GM10847 (cell line): ENCODE measurements around the gene ZNF701.

Experiments
- POLR2A ChIP-seq: IDR thresholded peaks from 2 replicates; pipeline ENCODE4 v1.6.1; 2011; ENCODE audit not compliant: insufficient read length; ENCODE audit errors: extremely low read depth

The ZNF701 gene

DNA sequence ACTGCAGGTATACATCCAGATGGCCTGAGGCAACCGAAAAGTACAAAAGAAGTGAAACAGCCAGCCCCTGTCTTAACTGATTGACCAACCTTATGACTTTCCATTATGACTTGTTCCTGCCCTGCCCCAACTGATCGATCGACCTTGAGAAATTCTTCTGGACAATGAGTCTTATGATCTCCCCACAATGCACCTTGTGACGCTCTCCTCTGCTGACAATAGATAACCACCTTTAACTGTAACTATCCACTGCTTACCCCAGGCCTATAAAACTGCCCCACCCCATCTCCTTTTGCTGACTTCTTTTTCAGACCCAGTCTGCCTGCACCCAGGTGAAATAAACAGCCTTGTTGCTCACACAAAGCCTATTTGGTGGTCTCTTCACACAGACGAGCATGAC lies 56.8 kb downstream of the ZNF701 start:
- no peak for TF ChIP-seq POLR2A

DNA sequence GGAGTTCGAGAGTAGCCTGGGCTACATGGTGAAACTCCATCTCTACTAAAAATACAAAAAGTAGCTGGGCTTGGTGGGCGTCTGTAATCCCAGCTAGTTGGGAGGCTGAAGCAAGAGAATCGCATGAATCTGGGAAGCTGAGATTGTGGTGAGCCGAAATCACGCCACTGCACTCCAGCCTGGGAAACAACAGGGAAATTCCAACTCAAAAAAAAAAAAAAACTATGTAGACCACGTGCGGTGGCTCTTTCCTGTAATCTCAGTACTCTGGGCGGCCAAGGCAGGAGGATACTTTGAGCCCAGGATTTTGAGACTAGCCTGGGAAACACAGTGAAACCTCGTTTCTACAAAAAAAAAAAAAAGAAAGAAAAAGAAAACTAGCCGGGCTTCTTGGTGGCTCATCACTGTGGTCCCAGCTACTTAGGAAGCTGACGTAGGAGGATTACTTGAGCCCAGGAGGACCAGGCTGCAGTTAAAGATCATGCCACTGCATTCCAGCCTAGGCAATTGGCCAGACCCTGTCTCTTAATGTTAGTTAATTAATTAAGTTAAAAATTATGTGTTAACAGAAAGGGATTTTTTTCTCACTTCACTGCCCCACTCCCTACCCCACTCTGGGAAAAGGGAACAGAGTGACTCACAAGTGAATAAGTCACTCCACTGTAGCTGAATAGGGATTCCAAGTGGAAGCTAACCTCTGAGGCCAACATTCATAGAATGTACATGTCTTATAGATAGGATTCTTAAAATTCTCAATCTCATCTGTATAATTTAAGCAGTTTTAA lies 65.9 kb downstream of the ZNF701 start:
- TF ChIP-seq POLR2A, result no peak
